GM15510 (cell line): ENCODE measurements around the gene RUFY3.

Experiments used
- POLR2A ChIP-seq: IDR thresholded peaks from 3 replicates; pipeline ENCODE4 v1.6.1; 2011; ENCODE audit warnings: borderline replicate concordance; ENCODE audit not compliant: insufficient read length; ENCODE audit errors: extremely low read depth

Gene RUFY3

GRCh38 chr4:70752236-70752635 lies 30.5 kb downstream of the RUFY3 start:
- no peak for TF ChIP-seq POLR2A

- no peak for TF ChIP-seq POLR2A
Observed at GRCh38 chr4:70753630-70754029, 31.9 kb downstream of the RUFY3 start.

- TF ChIP-seq POLR2A, result no peak
Observed at GRCh38 chr4:70754470-70754869, 32.7 kb downstream of the RUFY3 start.

- TF ChIP-seq POLR2A, result no peak
Observed at GRCh38 chr4:70754990-70755688, 33.4 kb downstream of the RUFY3 start.

DNA sequence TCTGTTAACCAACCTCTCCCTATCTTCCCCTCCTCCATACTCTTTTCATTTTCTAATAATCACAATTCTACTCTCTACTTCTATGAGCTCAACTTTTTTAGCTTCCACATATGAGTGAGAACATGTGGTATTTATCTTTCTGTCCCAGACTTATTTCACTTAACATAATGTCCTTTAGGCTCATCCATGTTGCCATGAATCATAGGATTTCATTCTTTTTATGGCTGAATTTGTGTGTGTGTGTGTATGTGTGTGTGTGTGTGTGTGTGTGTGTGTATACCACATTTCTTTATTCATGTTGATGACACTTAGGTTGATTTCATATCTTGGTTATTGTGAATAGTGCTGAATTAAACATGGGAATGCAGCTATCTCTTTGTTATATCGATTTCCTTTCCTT lies 37.4 kb downstream of the RUFY3 start:
- TF ChIP-seq POLR2A, result no peak

DNA sequence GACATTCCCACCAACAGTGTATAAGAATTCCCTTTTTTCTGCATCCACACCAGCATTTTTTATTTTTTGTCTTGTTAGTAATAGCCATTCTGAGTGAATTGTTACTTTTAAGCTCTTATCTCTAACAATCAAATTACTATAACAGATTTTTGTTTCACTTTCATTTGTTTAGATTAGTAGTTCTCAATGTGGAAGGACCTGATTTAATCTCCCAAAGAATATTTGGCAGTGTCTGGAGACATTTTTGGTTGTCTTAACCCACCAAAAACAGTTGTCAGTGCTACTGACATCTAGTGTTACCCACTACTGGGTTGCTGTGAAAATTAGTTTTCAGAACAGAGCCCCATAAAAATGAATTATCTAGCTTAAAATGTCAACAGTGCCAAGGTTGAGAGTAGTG lies 37.9 kb downstream of the RUFY3 start:
- TF ChIP-seq POLR2A, result no peak

DNA sequence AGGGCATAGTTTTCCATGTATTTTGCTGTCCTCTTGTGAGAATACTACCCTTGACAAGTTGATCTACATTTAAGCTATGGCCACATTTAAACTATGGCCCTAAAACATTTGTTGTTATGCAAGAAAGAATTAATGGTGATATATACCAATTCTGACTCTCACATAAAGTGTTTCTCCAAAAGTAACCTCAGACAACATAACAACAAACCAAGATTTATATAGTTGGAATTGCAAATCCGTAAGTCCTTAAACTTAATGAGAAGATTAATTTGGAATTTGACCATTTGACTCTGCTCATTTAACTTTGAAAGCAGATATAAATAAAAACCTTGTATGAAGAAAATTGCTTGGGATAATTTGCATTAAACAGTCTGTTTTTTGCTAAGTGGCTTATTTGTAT lies 38.9 kb downstream of the RUFY3 start:
- TF ChIP-seq POLR2A, result no peak

DNA sequence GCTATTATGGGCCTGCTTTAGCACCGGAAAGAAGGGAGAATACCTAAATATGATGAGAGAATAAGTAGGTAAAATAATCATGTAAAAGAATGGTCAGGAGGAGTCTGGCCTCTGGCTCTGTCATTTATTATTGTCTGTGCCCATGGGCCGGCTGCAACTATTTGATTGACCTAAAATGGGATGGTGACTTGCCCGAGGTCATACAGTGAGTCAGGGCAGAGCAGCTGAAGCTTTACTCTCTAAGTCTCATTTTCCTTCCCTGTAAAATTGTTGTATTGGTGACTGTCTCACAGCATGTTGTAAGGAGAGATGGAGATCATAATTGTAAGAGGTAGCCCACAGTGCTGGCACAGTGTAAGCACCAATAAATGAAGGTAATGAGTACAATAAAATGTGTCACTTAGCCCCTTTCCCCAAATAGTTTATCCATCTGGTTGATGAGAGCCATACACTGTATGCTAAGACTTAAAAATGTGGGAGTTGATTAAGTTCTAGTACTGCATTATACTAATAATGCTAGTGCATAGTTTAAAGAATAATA lies 39.6 kb downstream of the RUFY3 start:
- TF ChIP-seq POLR2A, result no peak

DNA sequence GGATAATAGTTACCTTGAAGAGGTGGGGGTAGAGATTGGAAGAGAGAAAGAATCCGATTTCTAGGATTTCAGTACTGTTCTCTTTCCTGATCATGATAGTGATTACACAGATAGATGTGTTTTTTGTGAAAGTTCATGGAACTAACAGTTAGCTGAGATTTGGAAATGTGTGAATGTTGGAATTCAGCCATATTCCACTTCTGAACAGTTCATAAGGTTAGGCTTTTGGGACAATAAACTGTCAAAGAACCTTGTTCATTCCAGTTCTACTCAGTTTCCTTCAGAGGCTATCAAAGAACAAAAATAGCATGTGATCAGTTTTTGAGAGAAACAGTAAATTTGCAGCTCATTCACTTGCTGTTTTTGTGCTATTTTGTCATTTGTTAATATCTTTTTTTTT lies 43.6 kb downstream of the RUFY3 start:
- no peak for TF ChIP-seq POLR2A

DNA sequence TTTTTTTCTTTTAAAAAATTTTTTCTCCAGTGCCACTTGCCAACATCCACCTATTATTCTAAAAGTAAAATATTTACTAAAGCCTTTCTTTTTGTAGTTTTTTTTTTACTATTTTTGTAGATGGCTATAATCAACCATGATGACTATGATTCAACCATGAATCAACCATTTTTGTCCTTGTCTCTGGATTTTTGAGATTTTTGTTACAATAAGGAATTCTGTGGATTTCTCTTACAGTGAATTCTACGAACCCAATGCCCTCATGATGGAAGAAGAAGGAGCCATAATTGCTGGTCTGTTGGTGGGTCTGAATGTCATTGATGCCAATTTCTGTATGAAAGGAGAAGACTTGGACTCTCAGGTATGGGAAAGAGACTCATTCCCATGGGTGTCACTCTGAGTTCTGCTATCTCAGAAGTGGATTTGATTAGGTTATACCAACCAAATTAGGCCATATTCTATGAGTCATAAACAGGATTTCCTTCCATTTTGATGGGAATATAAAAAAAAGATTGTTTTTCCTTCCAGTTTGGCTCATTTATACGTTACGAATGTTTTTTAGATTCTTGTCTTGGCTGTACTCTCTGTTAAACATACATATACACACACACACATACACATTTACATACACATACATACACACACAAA lies 46.7 kb downstream of the RUFY3 start:
- TF ChIP-seq POLR2A, result no peak

GRCh38 chr4:70772929-70773555 lies 51.3 kb downstream of the RUFY3 start:
- TF ChIP-seq POLR2A, result no peak

- TF ChIP-seq POLR2A, result no peak
Observed at GRCh38 chr4:70778888-70779422, 57.2 kb downstream of the RUFY3 start.

DNA sequence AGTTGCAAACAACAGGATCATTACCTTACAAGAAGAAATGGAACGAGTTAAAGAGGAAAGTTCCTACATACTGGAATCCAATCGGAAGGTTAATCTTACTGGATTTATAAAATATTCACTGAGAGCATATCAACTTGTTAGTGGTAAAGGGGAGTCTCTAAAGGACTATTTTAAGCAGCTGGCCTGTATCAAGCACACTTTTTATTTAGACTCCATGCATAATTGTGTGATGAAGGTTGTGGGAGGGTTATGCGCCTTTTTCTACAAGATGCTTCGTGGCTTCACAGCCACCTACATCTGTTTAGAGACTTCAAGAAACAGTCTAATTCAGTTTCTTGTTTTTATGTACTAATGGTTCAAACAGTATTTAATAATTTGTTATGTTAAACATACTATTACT lies 61.3 kb downstream of the RUFY3 start:
- no peak for TF ChIP-seq POLR2A

- no peak for TF ChIP-seq POLR2A
Observed at GRCh38 chr4:70787496-70787895, 65.7 kb downstream of the RUFY3 start.

- no peak for TF ChIP-seq POLR2A
Observed at GRCh38 chr4:70788733-70789132, 67.0 kb downstream of the RUFY3 start.
